Gastrocnemius medialis (tissue), 4 donors: Measurements from ENCODE around the gene LAMA3. TPM values are rescaled to one million over a fixed set of nuclear protein-coding genes. Genes with fewer than 3 reads are reported as not detected.

Source experiments
- ATAC-seq, 2 donors: fragments of 150-250 bp; one replicate each; pipeline ENCODE4 v1.9.1; 2016
- DNase-seq, 2 donors: peaks; one replicate each; pipeline ENCODE4 v3.0.0-alpha.2; 2019
- H3K27ac ChIP-seq, 4 donors: fragments of 200-600 bp; sonication (generic); 1 replicate in 1 of 4; 2 replicates in 3 of 4; pipeline ENCODE4 v1.5.1; 2016 to 2018; ENCODE audit warnings: mild to moderate bottlenecking in 2 of 4, moderate library complexity in 1 of 4
- H3K27me3 ChIP-seq, 3 donors: fragments of 200-600 bp; sonication (generic) in 2 of 3; 1 replicate in 1 of 3; 2 replicates in 2 of 3; pipeline versions ENCODE4 v1.5.1 to v1.6.0; 2016 to 2019; ENCODE audit warnings: mild to moderate bottlenecking in 1 of 3, moderate library complexity in 1 of 3
- H3K36me3 ChIP-seq, 2 donors: fragments of 200-600 bp; sonication (generic) in 1 of 2; one replicate each; pipeline ENCODE4 v1.5.1; 2017 to 2018
- H3K4me1 ChIP-seq, 2 donors: fragments of 200-600 bp; sonication (generic) in 1 of 2; one replicate each; pipeline ENCODE4 v1.5.1; 2016 to 2017; ENCODE audit warnings: mild to moderate bottlenecking in 2 of 2
- H3K4me3 ChIP-seq, 4 donors: fragments of 200-600 bp; sonication (generic) in 3 of 4; 1 replicate in 1 of 4; 2 replicates in 3 of 4; pipeline ENCODE4 v1.5.1; 2016 to 2019; ENCODE audit warnings: mild to moderate bottlenecking in 2 of 4
- H3K9me3 ChIP-seq, 3 donors: fragments of 200-600 bp; sonication (generic) in 2 of 3; 1 replicate in 1 of 3; 2 replicates in 2 of 3; pipeline ENCODE4 v1.5.1; 2016 to 2019
- CTCF ChIP-seq, 5 experiments: fragments of 450-650 bp in 3 of 5; fragments of 200-600 bp in 2 of 5; sonication (generic) in 2 of 5; IDR thresholded peaks in 4 of 5; conservative IDR thresholded peaks in 1 of 5; 1 replicate in 4 of 5; 2 replicates in 1 of 5; pipeline ENCODE4 v1.5.1; 2016 to 2019; ENCODE audit warnings: antibody characterized with exemption in 5 of 5, mild to moderate bottlenecking in 3 of 5, moderate library complexity in 3 of 5
- POLR2A ChIP-seq, 2 donors: fragments of 450-650 bp; IDR thresholded peaks; one replicate each; pipeline ENCODE4 v1.6.1; 2017; ENCODE audit warnings: antibody characterized with exemption in 2 of 2, mild to moderate bottlenecking in 2 of 2, moderate library complexity in 2 of 2
- in situ Hi-C, 4 donors: fragments of 200-750 bp; cut with MboI; loops; one replicate each; pipeline versions ENCODE4 v1.15.0 to v1.8.0; 2017; ENCODE audit warnings: low sequenced_read_pairs in 4 of 4
- intact Hi-C: fragments of 100-400 bp; cut with DNase I; formaldehyde crosslinking; loops from one replicate; pipeline ENCODE4 v1.15.1; 2023; ENCODE audit warnings: low total_unique reads
- total RNA-seq, 4 donors: library from RNA; depleted of rRNA; stranded (reverse); fragments of >200 nt; gene quantifications; one replicate each; pipeline versions ENCODE4 v1.1.0 to v1.2.3, GENCODE V29; 2016

The LAMA3 gene
- total RNA-seq, 4 donors from 2014 or later, result 1.1 to 5.3 (median 2.1) TPM

DNA sequence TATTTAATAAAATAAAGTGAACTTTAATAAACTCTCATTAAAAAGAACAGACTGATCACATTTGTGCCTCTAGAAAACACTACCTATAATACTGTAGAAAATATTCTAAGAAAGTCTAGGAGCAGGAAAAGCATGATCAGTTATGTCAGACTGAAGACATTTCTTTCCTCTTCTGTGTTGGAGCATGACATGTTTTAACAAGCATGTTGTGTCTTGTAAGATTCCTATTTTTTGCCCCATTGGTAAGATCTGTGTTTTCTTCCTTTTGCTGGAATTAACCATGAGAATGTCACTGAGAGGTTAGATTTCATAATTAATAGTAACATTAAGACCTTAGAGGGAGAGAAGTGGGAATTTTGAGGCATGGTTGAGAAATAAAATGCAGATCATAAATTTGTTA is 27.7 kb downstream of the LAMA3 start:
- Histone ChIP-seq H3K9me3 (no peaks in the 10 kb centered on the region), H3K27me3 (no peaks in the 10 kb centered on the region), H3K4me3 (no peak overlapping the region), H3K36me3 (no peaks in the 10 kb centered on the region), H3K4me1 (no peaks in the 10 kb centered on the region), H3K27ac (no peak overlapping the region)
- DNase-seq (no peak), ATAC-seq (no peak)
- intact Hi-C loops, result no loop called here
- TF ChIP-seq POLR2A (IDR thresholded peaks at IDR 0.05) (no peak), CTCF (IDR thresholded peaks at IDR 0.05 in 4 of 5, conservative IDR thresholded peaks at IDR 0.05 in 1 of 5) (no peak)
- in situ Hi-C loops, result no loop called here

- H3K4me1 ChIP-seq, result no peaks in the 10 kb centered on the region
- no peak overlapping the region for H3K27ac ChIP-seq
- no peaks in the 10 kb centered on the region for H3K27me3 ChIP-seq
- no peaks in the 10 kb centered on the region for H3K9me3 ChIP-seq
- intact Hi-C loops, result no loop called here
- H3K36me3 ChIP-seq, result no peaks in the 10 kb centered on the region
- ATAC-seq (no peak), DNase-seq (no peak)
- no peak overlapping the region for H3K4me3 ChIP-seq
- in situ Hi-C loops, result no loop called here
- no peak for TF ChIP-seq CTCF (IDR thresholded peaks at IDR 0.05 in 4 of 5, conservative IDR thresholded peaks at IDR 0.05 in 1 of 5)
- no peak for TF ChIP-seq POLR2A (IDR thresholded peaks at IDR 0.05)
These were observed 29.0 kb downstream of the LAMA3 start for GRCh38 chr18:23718243-23718720.

GRCh38 chr18:23718731-23719130 is 29.5 kb downstream of the LAMA3 start:
- ATAC-seq (no peak), DNase-seq (no peak)
- intact Hi-C loops, result no loop called here
- Histone ChIP-seq H3K4me1 (no peaks in the 10 kb centered on the region), H3K4me3 (no peak overlapping the region), H3K27me3 (no peaks in the 10 kb centered on the region), H3K36me3 (no peaks in the 10 kb centered on the region), H3K9me3 (no peaks in the 10 kb centered on the region), H3K27ac (no peak overlapping the region)
- no peak for TF ChIP-seq CTCF (IDR thresholded peaks at IDR 0.05 in 4 of 5, conservative IDR thresholded peaks at IDR 0.05 in 1 of 5)
- TF ChIP-seq POLR2A (IDR thresholded peaks at IDR 0.05), result no peak
- in situ Hi-C loops, result no loop called here

GRCh38 chr18:23719634-23720201 is 30.5 kb downstream of the LAMA3 start:
- intact Hi-C loops, result no loop called here
- ATAC-seq (peak; percentile 42 to 58), DNase-seq (no peak)
- Histone ChIP-seq H3K9me3 (no peaks in the 10 kb centered on the region), H3K27ac (no peak overlapping the region), H3K4me1 (no peaks in the 10 kb centered on the region), H3K4me3 (no peak overlapping the region), H3K27me3 (no peaks in the 10 kb centered on the region), H3K36me3 (no peaks in the 10 kb centered on the region)
- in situ Hi-C loops, result no loop called here
- no peak for TF ChIP-seq POLR2A (IDR thresholded peaks at IDR 0.05)
- no peak for TF ChIP-seq CTCF (IDR thresholded peaks at IDR 0.05 in 4 of 5, conservative IDR thresholded peaks at IDR 0.05 in 1 of 5)
